Measurements from ENCODE around the gene ESM1. TPM values are rescaled to one million over a fixed set of nuclear protein-coding genes. Genes with fewer than 3 reads are reported as not detected.

Gene ESM1
- total RNA-seq, 1 donor from 2014 or later, result 0.35 TPM

GRCh38 chr5:54996466-54996865 lies 11.1 kb upstream of the ESM1 start:
- no peak for DNase-seq (ENCODE audit: low read depth)
- no peak for TF ChIP-seq CTCF (conservative IDR thresholded peaks at IDR 0.05; ENCODE audit: low read depth, low read length)
- H3K4me3 ChIP-seq (ENCODE audit: low read depth, low read length), result no peak overlapping the region

GRCh38 chr5:54995168-54995567 lies 9.8 kb upstream of the ESM1 start:
- no peak for DNase-seq (ENCODE audit: low read depth)
- no peak for TF ChIP-seq CTCF (conservative IDR thresholded peaks at IDR 0.05; ENCODE audit: low read depth, low read length)
- no peak overlapping the region for H3K4me3 ChIP-seq (ENCODE audit: low read depth, low read length)

GRCh38 chr5:54994628-54995027 lies 9.2 kb upstream of the ESM1 start:
- TF ChIP-seq CTCF (conservative IDR thresholded peaks at IDR 0.05; ENCODE audit: low read depth, low read length), result no peak
- H3K4me3 ChIP-seq (ENCODE audit: low read depth, low read length), result no peak overlapping the region
- no peak for DNase-seq (ENCODE audit: low read depth)

GRCh38 chr5:54993318-54993717 lies 7.9 kb upstream of the ESM1 start:
- no peak overlapping the region for H3K4me3 ChIP-seq (ENCODE audit: low read depth, low read length)
- TF ChIP-seq CTCF (conservative IDR thresholded peaks at IDR 0.05; ENCODE audit: low read depth, low read length), result no peak
- no peak for DNase-seq (ENCODE audit: low read depth)

GRCh38 chr5:54991416-54991815 lies 6.0 kb upstream of the ESM1 start:
- H3K4me3 ChIP-seq (ENCODE audit: low read depth, low read length), result no peak overlapping the region
- no peak for DNase-seq (ENCODE audit: low read depth)
- TF ChIP-seq CTCF (conservative IDR thresholded peaks at IDR 0.05; ENCODE audit: low read depth, low read length), result no peak

- H3K4me3 ChIP-seq (ENCODE audit: low read depth, low read length), result no peak overlapping the region
- no peak for TF ChIP-seq CTCF (conservative IDR thresholded peaks at IDR 0.05; ENCODE audit: low read depth, low read length)
- DNase-seq (ENCODE audit: low read depth), result no peak
Measured at GRCh38 chr5:54990841-54991258, 5.5 kb upstream of the ESM1 start.

GRCh38 chr5:54988817-54989216 lies 3.4 kb upstream of the ESM1 start:
- TF ChIP-seq CTCF (conservative IDR thresholded peaks at IDR 0.05; ENCODE audit: low read depth, low read length), result no peak
- H3K4me3 ChIP-seq (ENCODE audit: low read depth, low read length), result no peak overlapping the region
- no peak for DNase-seq (ENCODE audit: low read depth)

All from epithelial cell of proximal tubule (primary cell).